ENCODE results near the gene EDDM13. TPM values are rescaled to one million over a fixed set of nuclear protein-coding genes. Genes with fewer than 3 reads are reported as not detected.

EDDM13 gene
- total and polyA plus RNA-seq, 2 donors (not counting 3 experiments of a cell fraction or from before 2014, with no cell fraction given) = 0.51 TPM; not detected in 1

DNA sequence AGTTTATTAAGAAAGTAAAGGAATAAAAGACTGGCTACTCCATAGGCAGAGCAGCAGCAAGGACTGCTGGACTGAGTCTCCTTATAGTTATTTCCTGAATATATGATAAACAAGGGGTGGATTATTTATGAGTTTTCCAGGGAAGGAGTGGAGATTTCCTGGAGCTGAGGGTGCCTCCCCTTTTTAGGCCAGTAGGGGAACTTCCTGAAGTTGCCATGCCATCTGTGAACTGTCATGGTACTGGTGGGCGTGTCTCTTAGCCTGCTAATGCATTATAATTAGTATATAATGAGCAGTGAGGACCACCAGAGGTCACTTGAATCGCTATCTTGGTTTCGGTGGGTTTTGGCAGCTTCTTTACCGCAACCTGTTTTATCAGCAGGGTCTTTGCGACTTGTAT, 28.6 kb downstream of the EDDM13 start:
- Histone ChIP-seq H2AFZ (ENCODE audit: low read depth, low read length) (peak overlapping the region; percentile 62), H3K4me1 (ENCODE audit: control insufficient read depth, extremely low read depth, insufficient read depth, low read length) (peaks cover 15% of the 10 kb centered on the region), H3K79me2 (ENCODE audit: control insufficient read depth, insufficient read depth, low read length) (no peaks in the 10 kb centered on the region), H3K36me3 (ENCODE audit: control insufficient read depth in 2 of 2, extremely low read depth in 1 of 2, insufficient read depth in 2 of 2, low read length in 2 of 2) (peaks cover 0 to 3% of the 10 kb centered on the region in 2 experiments), H3K27me3 (ENCODE audit: control insufficient read depth in 2 of 2, insufficient read depth in 2 of 2, low read length in 2 of 2) (no peaks in the 10 kb centered on the region), H3K9me3 (replicated peaks; ENCODE audit: control insufficient read depth, insufficient read depth, low read length) (no peaks in the 10 kb centered on the region), H3K4me2 (ENCODE audit: insufficient read depth, low read length) (peak overlapping the region; percentile 49), H3K9me1 (replicated peaks; ENCODE audit: control insufficient read depth, extremely low read depth, insufficient read depth, low read length) (no peaks in the 10 kb centered on the region), H4K20me1 (replicated peaks; ENCODE audit: control insufficient read depth, extremely low read depth, insufficient read depth, low read length) (no peaks in the 10 kb centered on the region), H3K27ac (ENCODE audit: insufficient read depth, low read depth, low read length) (peak overlapping the region; percentile 35), H3K9ac (replicated peaks; ENCODE audit: extremely low read depth, insufficient read depth, low read length) (no peak overlapping the region), H3K4me3 (replicated peaks in 1 of 3; ENCODE audit: insufficient read depth in 1 of 3, low read depth in 1 of 3, low read length in 3 of 3) (no peak overlapping the region)
- dilution Hi-C loops (cut with MboI; ENCODE audit: extremely low pct_ligation_motif_present, low sequenced_read_pairs) (no loop called here), intact Hi-C loops (cut with micrococcal nuclease) (loop anchor here (1.0 kb wide), 1 partner anchor 28 kb away; no protein-coding TSS in a partner anchor)
- ChIA-PET CTCF (interaction anchor here (1.0 to 4.1 kb wide), 6 partner anchors 9 to 220 kb away, joined by 4 to 44 read pairs (median 9); partner anchors contain the start of gene ZSCAN5A), POLR2A (no interaction called here)
- no TSS peak for BruUV-seq (replicated peaks)
- no peak for TF ChIP-seq GATA2 (IDR thresholded peaks at IDR 0.05; ENCODE audit: insufficient read depth, insufficient read length, low read depth, low read length)
- TF ChIP-seq JUN (IDR thresholded peaks at IDR 0.05; ENCODE audit: borderline replicate concordance, insufficient read depth, insufficient read length, low read depth) = no peak
- TF ChIP-seq EZH2 (IDR thresholded peaks at IDR 0.05; ENCODE audit: borderline replicate concordance, low read depth, low read length, severe bottlenecking) = no peak
- TF ChIP-seq POLR2A (IDR thresholded peaks at IDR 0.05; ENCODE audit: low read depth, low read length) = no peak
- TF ChIP-seq, protein P1, sequence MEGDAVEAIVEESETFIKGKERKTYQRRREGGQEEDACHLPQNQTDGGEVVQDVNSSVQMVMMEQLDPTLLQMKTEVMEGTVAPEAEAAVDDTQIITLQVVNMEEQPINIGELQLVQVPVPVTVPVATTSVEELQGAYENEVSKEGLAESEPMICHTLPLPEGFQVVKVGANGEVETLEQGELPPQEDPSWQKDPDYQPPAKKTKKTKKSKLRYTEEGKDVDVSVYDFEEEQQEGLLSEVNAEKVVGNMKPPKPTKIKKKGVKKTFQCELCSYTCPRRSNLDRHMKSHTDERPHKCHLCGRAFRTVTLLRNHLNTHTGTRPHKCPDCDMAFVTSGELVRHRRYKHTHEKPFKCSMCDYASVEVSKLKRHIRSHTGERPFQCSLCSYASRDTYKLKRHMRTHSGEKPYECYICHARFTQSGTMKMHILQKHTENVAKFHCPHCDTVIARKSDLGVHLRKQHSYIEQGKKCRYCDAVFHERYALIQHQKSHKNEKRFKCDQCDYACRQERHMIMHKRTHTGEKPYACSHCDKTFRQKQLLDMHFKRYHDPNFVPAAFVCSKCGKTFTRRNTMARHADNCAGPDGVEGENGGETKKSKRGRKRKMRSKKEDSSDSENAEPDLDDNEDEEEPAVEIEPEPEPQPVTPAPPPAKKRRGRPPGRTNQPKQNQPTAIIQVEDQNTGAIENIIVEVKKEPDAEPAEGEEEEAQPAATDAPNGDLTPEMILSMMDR (IDR thresholded peaks at IDR 0.05; ENCODE audit: extremely low read depth in 1 of 2, insufficient read depth in 1 of 2, low read depth in 1 of 2, low read length in 2 of 2) = peak; percentile 13 to 28
- DNase-seq (ENCODE audit: low read depth, low spot score) (peak; percentile 37), FAIRE-seq (peak; percentile 76)
